Panc1 (cell line): ENCODE results near the gene LGR4.

Experiments used
- CTCF ChIP-seq: fragments of 450-650 bp; IDR thresholded peaks from 2 replicates; pipeline ENCODE4 v1.5.1; 2017; ENCODE audit warnings: mild to moderate bottlenecking
- POLR2AphosphoS5 ChIP-seq: IDR thresholded peaks from 2 replicates; pipeline ENCODE4 v1.6.1; 2012; ENCODE audit warnings: mild to moderate bottlenecking, low read depth, low read length, moderate library complexity
- REST ChIP-seq, 2 experiments: IDR thresholded peaks; 2 replicates each; pipeline ENCODE4 v1.6.1; 2011 to 2012; ENCODE audit warnings: low read depth in 2 of 2, control low read depth in 1 of 2, low read length in 1 of 2, mild to moderate bottlenecking in 1 of 2, moderate library complexity in 1 of 2; ENCODE audit not compliant: insufficient read depth in 1 of 2
- SIN3A ChIP-seq: IDR thresholded peaks from 2 replicates; pipeline ENCODE4 v1.6.1; 2012; ENCODE audit warnings: low read depth, mild to moderate bottlenecking, low read length, moderate library complexity, borderline replicate concordance; ENCODE audit not compliant: insufficient read depth

GRCh38 chr11:27421819-27422494 lies 50.6 kb downstream of the LGR4 start:
- no peak for TF ChIP-seq CTCF
- no peak for TF ChIP-seq SIN3A
- no peak for TF ChIP-seq POLR2AphosphoS5
- TF ChIP-seq REST (IDR thresholded peaks at IDR 0.05; ENCODE audit: insufficient read depth in 1 of 2, low read depth in 2 of 2, low read length in 1 of 2), result no peak
